HUES6 (cell line): ENCODE measurements around the gene EP400.

ENCODE experiments used
- H3K27ac ChIP-seq: 2 replicates; pipeline ENCODE4 v1.7.0; 2013; ENCODE audit warnings: low read depth, mild to moderate bottlenecking, low read length, inconsistent platforms
- H3K27me3 ChIP-seq: 2 replicates; pipeline ENCODE4 v1.6.1; 2013; ENCODE audit warnings: low read length; ENCODE audit not compliant: control insufficient read depth, insufficient read depth
- H3K36me3 ChIP-seq: 2 replicates; pipeline ENCODE4 v1.6.1; 2013; ENCODE audit warnings: low read length; ENCODE audit not compliant: control insufficient read depth, insufficient read depth
- H3K4me1 ChIP-seq: 2 replicates; pipeline ENCODE4 v1.6.1; 2013; ENCODE audit warnings: low read length; ENCODE audit not compliant: control insufficient read depth, insufficient read depth
- H3K4me3 ChIP-seq: 2 replicates; pipeline ENCODE4 v1.5.1; 2013; ENCODE audit warnings: low read depth, low read length
- H3K9ac ChIP-seq: one replicate; pipeline ENCODE4 v1.6.1; 2013; ENCODE audit warnings: mild to moderate bottlenecking, low read length
- H3K9me3 ChIP-seq: 2 replicates; pipeline ENCODE4 v1.6.1; 2013; ENCODE audit warnings: low read depth, low read length; ENCODE audit not compliant: control insufficient read depth, insufficient read depth

EP400 gene

DNA sequence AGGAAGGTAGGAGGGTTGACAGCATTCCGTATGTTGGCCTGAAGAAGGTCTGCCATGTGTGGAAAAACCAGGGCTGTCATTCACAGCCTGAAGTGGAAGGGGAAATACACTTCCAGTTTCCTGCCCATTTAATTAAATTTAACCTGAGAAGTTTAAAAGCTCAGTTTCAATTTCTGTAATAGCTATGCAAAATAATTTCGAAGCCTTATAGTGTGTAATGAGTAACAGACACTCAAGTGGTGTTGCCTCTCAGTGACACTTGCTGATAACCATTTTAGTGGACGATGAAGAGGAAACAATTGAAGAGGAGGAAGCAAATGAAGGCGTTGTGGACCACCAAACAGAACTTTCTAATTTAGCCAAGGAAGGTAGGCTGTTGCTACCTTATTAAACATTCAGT lies 44.8 kb downstream of the EP400 start:
- Histone ChIP-seq H3K4me1 (peaks cover 18% of the 10 kb centered on the region), H3K36me3 (peaks cover 58% of the 10 kb centered on the region), H3K9ac (no peak overlapping the region), H3K27ac (no peak overlapping the region), H3K4me3 (no peak overlapping the region), H3K27me3 (no peaks in the 10 kb centered on the region), H3K9me3 (no peaks in the 10 kb centered on the region)

DNA sequence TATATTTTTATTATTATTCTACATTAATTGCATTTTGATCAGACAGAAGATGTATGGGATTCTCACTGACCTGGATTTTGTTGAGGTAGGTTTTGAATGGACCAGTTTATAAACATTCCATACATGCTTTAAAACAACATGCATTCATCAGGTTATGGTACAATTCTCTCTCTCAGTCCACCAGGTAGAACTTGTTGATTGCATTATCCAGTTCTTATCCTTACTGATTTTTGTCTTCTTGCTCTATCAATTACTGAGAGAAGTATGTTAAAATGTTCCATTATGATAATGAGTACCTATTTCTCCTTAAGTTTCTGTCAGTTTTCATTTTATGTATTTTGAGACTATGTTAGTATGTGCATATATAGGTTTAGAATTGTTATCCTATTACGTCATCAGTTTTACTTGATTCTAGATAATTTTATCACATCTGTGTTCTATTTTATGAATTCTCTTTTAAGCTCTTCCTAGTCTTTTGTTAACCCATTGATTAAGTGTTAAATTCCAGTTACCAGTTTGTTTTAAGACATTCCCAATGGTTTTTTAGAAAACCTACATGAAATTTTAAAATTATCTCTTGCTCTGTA lies 50.6 kb downstream of the EP400 start:
- no peaks in the 10 kb centered on the region for H3K9me3 ChIP-seq
- no peak overlapping the region for H3K27ac ChIP-seq
- peaks cover 34% of the 10 kb centered on the region for H3K36me3 ChIP-seq
- H3K9ac ChIP-seq: no peak overlapping the region
- no peak overlapping the region for H3K4me3 ChIP-seq
- H3K4me1 ChIP-seq: no peaks in the 10 kb centered on the region
- H3K27me3 ChIP-seq: no peaks in the 10 kb centered on the region

DNA sequence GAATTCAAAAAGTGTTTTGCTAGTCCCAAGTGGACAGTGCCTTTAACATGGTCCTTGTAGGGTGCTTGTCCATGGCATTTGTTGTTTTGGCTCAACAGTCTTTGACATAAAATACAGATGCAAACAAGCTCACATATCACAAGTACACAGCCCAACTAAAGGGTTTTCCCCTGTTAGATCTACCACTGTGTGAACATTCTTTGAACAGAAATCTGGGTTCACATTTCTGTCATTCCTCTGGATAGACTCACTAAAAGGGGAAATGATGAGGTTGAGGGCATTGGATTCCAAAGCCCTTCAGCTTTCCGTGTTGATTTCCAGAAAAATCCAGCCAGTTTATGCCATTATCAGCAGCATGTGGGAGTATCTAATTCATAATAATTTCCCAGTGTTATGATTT lies 54.1 kb downstream of the EP400 start:
- H3K27me3 ChIP-seq: no peaks in the 10 kb centered on the region
- H3K4me1 ChIP-seq: no peaks in the 10 kb centered on the region
- no peak overlapping the region for H3K27ac ChIP-seq
- no peak overlapping the region for H3K4me3 ChIP-seq
- H3K9me3 ChIP-seq: no peaks in the 10 kb centered on the region
- no peak overlapping the region for H3K9ac ChIP-seq
- peaks cover 48% of the 10 kb centered on the region for H3K36me3 ChIP-seq

DNA sequence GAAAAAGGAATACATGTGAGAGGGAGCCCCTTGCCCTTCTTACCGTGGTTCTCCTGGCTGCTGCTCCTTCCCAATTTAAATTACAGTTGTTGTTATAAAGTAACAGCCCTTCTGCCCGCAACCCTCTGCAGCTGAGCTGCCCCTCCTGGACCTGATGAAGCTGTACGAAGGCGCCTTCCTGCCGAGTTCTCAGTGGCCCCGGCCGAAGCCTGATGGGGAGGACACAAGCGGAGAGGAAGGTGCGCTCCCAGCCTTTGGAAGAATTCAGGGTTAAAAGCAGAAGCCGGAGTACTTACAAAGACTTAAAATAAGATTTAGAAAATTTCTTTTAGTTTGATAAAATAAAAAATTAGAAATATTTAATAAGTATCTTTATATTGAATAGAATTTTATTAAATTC lies 55.2 kb downstream of the EP400 start:
- peaks cover 56% of the 10 kb centered on the region for H3K36me3 ChIP-seq
- no peaks in the 10 kb centered on the region for H3K27me3 ChIP-seq
- no peak overlapping the region for H3K27ac ChIP-seq
- no peaks in the 10 kb centered on the region for H3K4me1 ChIP-seq
- no peak overlapping the region for H3K9ac ChIP-seq
- H3K9me3 ChIP-seq: no peaks in the 10 kb centered on the region
- no peak overlapping the region for H3K4me3 ChIP-seq

DNA sequence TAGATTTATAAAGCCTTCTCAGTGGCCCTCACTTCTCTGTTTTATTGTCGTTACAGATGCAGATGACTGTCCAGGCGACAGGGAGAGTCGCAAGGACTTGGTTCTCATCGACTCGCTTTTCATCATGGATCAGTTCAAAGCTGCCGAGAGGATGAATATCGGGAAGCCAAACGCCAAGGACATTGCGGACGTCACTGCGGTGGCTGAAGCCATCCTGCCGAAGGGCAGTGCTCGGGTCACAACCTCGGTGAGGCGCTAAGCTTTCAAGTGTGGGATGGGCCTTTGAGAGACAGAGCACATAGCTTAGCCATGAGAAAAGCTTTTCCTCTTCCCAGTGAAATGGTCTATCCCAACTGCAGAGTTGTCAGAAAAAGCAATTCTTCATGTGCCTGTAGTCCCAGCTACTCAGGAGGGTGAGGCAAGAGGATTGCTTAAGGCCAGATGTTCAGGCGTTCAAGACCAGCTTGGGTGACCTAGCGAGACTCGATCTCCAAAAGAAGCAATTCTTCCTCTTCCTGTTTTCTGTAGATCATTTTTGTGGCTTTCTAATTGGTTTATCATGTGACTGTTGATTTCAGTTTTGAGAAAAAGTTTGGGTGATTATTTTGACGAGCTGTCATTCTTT lies 56.4 kb downstream of the EP400 start:
- Histone ChIP-seq H3K9ac (no peak overlapping the region), H3K4me1 (no peaks in the 10 kb centered on the region), H3K4me3 (no peak overlapping the region), H3K9me3 (no peaks in the 10 kb centered on the region), H3K36me3 (peaks cover 62% of the 10 kb centered on the region), H3K27me3 (no peaks in the 10 kb centered on the region), H3K27ac (no peak overlapping the region)

DNA sequence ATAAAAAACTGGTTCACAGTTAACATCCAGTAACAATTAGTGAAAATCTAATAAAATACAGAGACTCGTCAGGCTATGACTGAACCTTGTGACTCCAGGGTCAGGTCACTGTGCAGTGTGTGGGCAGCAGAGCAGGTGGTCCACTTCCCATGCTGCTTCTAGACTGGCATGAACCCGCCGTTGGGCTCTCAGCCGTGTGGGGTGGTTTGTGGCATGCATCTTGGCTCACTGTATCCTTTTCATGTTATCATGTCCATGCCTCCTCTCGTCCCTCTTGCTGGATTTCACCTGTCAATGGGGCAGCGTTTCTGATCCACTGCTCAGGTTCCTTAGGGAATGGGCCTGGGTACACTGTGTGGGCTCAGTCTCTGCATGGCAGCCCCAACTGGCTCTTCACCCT lies 57.3 kb downstream of the EP400 start:
- Histone ChIP-seq H3K9me3 (no peaks in the 10 kb centered on the region), H3K36me3 (peaks cover 71% of the 10 kb centered on the region), H3K4me1 (no peaks in the 10 kb centered on the region), H3K4me3 (no peak overlapping the region), H3K9ac (no peak overlapping the region), H3K27ac (no peak overlapping the region), H3K27me3 (no peaks in the 10 kb centered on the region)

DNA sequence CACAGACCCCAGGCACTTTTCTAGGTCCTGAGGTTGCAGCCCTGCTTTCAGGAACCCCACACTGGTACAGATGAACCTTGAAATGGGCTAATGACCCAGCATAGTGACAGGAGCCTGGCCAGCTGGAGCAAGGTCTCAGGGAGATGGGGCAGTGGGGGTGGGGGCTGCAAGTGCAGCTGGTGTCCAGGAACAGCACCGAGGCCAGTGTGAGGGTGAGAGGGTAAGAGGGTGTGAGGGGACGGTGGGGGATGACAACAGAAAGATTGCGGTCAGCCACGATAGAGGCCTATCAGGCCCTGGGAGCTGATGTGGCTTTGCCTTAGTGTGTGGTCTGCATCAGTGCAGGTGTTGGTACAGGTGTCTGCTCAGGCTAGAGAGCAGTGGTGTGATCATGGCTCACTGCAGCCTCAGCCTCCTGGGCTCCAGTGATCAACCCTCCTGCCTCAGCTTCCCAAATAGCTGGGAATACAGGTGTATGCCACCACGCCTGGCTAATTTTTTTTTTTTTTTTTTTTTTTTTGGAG lies 59.7 kb downstream of the EP400 start:
- Histone ChIP-seq H3K9ac (no peak overlapping the region), H3K9me3 (no peaks in the 10 kb centered on the region), H3K27me3 (no peaks in the 10 kb centered on the region), H3K4me3 (no peak overlapping the region), H3K27ac (no peak overlapping the region), H3K36me3 (peaks cover 85% of the 10 kb centered on the region), H3K4me1 (no peaks in the 10 kb centered on the region)

DNA sequence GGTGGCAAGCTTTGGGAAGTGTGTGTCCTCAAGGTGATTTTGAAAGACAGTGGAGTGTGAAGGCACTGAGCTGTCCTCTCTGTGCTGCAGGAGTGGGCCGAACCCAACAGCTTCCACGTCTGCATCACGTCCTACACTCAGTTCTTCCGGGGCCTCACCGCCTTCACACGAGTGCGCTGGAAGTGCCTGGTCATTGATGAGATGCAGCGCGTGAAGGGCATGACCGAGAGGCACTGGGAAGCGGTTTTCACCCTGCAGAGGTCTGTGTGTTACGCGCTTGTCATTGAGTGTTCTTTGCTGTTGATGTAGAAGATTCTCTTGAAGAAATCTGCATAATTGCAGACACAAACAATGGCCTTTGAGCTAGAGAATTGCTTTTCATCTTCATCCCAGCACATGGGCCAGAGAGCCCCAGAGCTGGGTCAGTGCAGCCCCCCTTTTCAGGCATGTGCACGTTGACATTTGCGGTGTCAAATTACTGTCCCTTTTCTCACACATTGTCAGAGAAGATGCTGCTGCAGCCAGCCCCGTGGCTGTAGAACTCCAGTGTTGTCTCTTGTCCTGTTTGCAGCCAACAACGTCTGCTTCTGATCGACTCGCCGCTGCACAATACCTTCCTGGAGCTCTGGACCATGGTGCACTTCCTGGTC lies 63.3 kb downstream of the EP400 start:
- Histone ChIP-seq H3K27ac (no peak overlapping the region), H3K4me1 (no peaks in the 10 kb centered on the region), H3K36me3 (peaks cover 87% of the 10 kb centered on the region), H3K4me3 (no peak overlapping the region), H3K9ac (no peak overlapping the region), H3K27me3 (no peaks in the 10 kb centered on the region), H3K9me3 (no peaks in the 10 kb centered on the region)

DNA sequence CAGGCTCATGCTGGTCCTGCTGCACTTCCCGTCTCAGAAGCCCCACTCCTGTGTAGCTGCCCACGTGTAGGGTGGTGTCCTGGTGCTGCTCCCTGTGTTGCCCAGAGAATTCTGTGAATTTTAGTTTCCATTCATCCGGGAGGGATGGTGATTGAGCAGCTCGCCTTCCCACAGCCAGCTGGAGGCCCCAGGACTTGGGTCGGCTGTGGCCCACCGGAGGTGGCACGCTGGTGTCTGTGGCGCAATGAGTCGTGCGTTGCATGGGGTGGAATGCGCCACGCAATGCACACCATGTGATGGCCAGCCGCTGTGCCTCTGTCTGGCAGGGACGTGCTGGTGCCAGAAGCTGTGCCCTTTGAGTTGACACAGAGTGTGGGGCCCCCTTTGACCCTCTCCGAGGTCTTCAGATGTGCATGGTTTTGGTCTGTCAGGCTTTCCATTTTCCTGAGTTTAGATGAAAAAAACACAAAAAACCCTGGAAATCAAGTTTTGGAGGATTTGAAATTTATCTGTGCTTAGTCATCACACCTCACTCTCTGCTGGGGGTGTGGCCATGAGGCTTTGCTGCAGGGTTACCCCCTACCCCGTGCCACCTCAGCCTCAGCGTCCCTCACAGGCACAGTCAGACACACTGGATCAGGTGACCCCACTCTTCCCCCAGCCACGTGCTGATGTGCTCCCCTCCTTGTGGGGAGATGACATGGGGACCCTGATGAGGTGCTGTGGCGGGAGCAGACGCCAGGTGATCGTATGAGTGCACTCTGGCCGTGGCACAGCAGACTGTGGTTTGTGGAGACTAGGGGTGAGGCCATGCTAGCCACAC lies 64.6 kb downstream of the EP400 start:
- H3K27ac ChIP-seq: no peak overlapping the region
- H3K9me3 ChIP-seq: no peaks in the 10 kb centered on the region
- H3K4me1 ChIP-seq: no peaks in the 10 kb centered on the region
- no peak overlapping the region for H3K9ac ChIP-seq
- H3K27me3 ChIP-seq: no peaks in the 10 kb centered on the region
- H3K36me3 ChIP-seq: peaks cover 91% of the 10 kb centered on the region
- H3K4me3 ChIP-seq: no peak overlapping the region

DNA sequence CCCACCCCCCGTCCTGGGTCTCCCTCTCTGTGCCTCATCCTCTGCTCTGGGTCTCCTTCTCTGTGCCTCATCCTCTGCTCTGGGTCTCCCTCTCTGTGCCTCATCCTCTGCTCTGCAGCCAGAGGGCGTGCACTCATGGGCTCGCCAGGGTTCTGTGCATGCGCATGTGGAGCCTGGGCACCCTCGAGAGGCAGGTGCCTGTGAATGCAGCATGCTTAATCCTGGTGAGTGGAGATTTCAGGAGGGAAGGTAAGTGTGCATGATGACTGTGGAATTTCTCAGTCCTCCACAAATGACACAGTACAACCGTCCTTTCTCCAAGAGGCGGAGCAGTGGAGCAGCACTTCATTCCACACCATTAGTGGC lies 65.2 kb downstream of the EP400 start:
- Histone ChIP-seq H3K27me3 (no peaks in the 10 kb centered on the region), H3K9ac (no peak overlapping the region), H3K4me1 (no peaks in the 10 kb centered on the region), H3K9me3 (no peaks in the 10 kb centered on the region), H3K36me3 (peaks cover 94% of the 10 kb centered on the region), H3K4me3 (no peak overlapping the region), H3K27ac (no peak overlapping the region)
